Lung (tissue), 12 donors: Measurements from ENCODE around the gene RASGRP2. TPM values are rescaled to one million over a fixed set of nuclear protein-coding genes. Genes with fewer than 3 reads are reported as not detected.

ENCODE experiments used
- ATAC-seq: fragments of 200-7000 bp; cut with Tn5 transposase; one replicate; pipeline ENCODE4 v1.9.1; 2020; ENCODE audit warnings: moderate number of reproducible peaks; ENCODE audit not compliant: insufficient read depth, low FRiP score
- DNase-seq, 3 donors: peaks; one replicate each; pipeline ENCODE4 v3.0.0-alpha.2; 2013 to 2017
- H3K27ac ChIP-seq, 2 donors: one replicate each; pipeline ENCODE4 v1.5.1; 2013; ENCODE audit warnings: mild to moderate bottlenecking in 2 of 2, moderate library complexity in 2 of 2, control low read depth in 1 of 2, inconsistent platforms in 1 of 2, low read depth in 1 of 2, low read length in 1 of 2
- H3K27me3 ChIP-seq, 3 donors: one replicate each; pipeline ENCODE4 v1.5.1; 2013; ENCODE audit warnings: low read length in 2 of 3; ENCODE audit not compliant: control insufficient read depth in 3 of 3, insufficient read depth in 3 of 3
- H3K36me3 ChIP-seq, 4 donors: one replicate each; pipeline ENCODE4 v1.5.1; 2013; ENCODE audit warnings: low read length in 4 of 4, mild to moderate bottlenecking in 1 of 4, moderate library complexity in 1 of 4; ENCODE audit not compliant: control insufficient read depth in 4 of 4, insufficient read depth in 4 of 4
- H3K4me1 ChIP-seq, 5 donors: one replicate each; pipeline ENCODE4 v1.5.1; 2013; ENCODE audit warnings: low read length in 5 of 5, mild to moderate bottlenecking in 2 of 5, moderate library complexity in 1 of 5; ENCODE audit not compliant: control insufficient read depth in 5 of 5, insufficient read depth in 5 of 5
- H3K4me3 ChIP-seq: one replicate; pipeline ENCODE4 v1.5.1; 2013; ENCODE audit warnings: mild to moderate bottlenecking, control low read depth, moderate library complexity
- H3K9ac ChIP-seq, 2 donors: one replicate each; pipeline ENCODE4 v1.5.1; 2013; ENCODE audit warnings: low read length in 2 of 2, control low read depth in 1 of 2; ENCODE audit not compliant: insufficient read depth in 1 of 2
- H3K9me3 ChIP-seq, 4 donors: one replicate each; pipeline ENCODE4 v1.5.1; 2013; ENCODE audit warnings: low read length in 3 of 4, mild to moderate bottlenecking in 1 of 4, moderate library complexity in 1 of 4; ENCODE audit not compliant: control insufficient read depth in 4 of 4, insufficient read depth in 3 of 4
- WGBS, 2 donors: extraction: QIAGEN DNeasy Blood & Tissue Kit; methylation state at CpG; one replicate each; pipeline ENCODE4 v1.1.7; 2013; 5-methylcytosine and 5-hydroxymethylcytosine counted together
- polyA plus RNA-seq, 2 donors: library from polyadenylated mRNA; stranded (reverse); fragments of 200-250 nt; gene quantifications; one replicate each; pipeline ENCODE4 v1.2.1, GENCODE V29; 2013
- total RNA-seq, 2 donors: library from RNA; depleted of rRNA in 1 of 2; stranded (reverse); fragments of >200 nt in 1 of 2; gene quantifications; one replicate each; pipeline ENCODE4 v1.2.1, GENCODE V29; 2014 to 2021
- TF ChIP-seq, protein P1 (sequence below): IDR thresholded peaks from 2 replicates; pipeline ENCODE4 v1.5.1; 2012; ENCODE audit warnings: mild to moderate bottlenecking; ENCODE audit errors: control extremely low read depth, extremely low read depth
- donor health status: control.
- donor health status: control.
- donor health status: Bipolar disorder and iron deficiency.
- donor health status: healthy.
- donor health status: DM: yes; HTN: yes; CAD: no.

The RASGRP2 gene
- total and polyA plus RNA-seq, 4 donors = 20.0 to 46.4 (median 30.8) TPM

GRCh38 chr11:64722141-64723065 lies 21.5 kb downstream of the RASGRP2 start:
- peaks cover 0 to 4% (median 0%) of the 10 kb centered on the region in 5 donors for H3K4me1 ChIP-seq
- TF ChIP-seq, protein P1, sequence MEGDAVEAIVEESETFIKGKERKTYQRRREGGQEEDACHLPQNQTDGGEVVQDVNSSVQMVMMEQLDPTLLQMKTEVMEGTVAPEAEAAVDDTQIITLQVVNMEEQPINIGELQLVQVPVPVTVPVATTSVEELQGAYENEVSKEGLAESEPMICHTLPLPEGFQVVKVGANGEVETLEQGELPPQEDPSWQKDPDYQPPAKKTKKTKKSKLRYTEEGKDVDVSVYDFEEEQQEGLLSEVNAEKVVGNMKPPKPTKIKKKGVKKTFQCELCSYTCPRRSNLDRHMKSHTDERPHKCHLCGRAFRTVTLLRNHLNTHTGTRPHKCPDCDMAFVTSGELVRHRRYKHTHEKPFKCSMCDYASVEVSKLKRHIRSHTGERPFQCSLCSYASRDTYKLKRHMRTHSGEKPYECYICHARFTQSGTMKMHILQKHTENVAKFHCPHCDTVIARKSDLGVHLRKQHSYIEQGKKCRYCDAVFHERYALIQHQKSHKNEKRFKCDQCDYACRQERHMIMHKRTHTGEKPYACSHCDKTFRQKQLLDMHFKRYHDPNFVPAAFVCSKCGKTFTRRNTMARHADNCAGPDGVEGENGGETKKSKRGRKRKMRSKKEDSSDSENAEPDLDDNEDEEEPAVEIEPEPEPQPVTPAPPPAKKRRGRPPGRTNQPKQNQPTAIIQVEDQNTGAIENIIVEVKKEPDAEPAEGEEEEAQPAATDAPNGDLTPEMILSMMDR = no peak
- peaks cover under 1 to 58% (median 23%) of the 10 kb centered on the region in 3 donors for H3K27me3 ChIP-seq
- no peak overlapping the region for H3K27ac ChIP-seq
- no peak for ATAC-seq
- WGBS, 2 donors = 10% methylated on average over 25 to 36 of the region's 36 CpGs
- H3K9me3 ChIP-seq = no peaks in the 10 kb centered on the region
- no peak for DNase-seq
- no peaks in the 10 kb centered on the region for H3K36me3 ChIP-seq
- H3K9ac ChIP-seq = no peak overlapping the region
- no peak overlapping the region for H3K4me3 ChIP-seq

DNA sequence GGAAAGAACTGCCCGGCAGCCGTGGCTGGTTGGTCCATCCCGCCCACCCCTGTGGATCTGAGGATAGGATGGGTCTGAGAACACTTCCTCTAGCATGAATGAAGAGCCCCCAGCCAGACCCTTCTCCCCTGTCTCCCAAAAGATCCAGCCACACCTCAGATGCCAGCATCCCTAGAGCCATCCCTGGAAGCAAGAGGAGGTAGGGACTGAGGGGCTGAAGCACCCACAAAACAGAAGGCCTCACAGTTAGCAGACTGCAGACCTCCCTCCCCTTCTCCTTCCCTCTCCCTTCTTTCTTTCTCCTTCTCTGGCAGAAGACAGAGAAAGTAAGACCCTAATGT lies 22.6 kb downstream of the RASGRP2 start:
- no peak for DNase-seq
- Histone ChIP-seq H3K27ac (no peak overlapping the region), H3K9me3 (no peaks in the 10 kb centered on the region), H3K9ac (no peak overlapping the region), H3K4me3 (no peak overlapping the region), H3K4me1 (peaks cover 0 to 4% (median 0%) of the 10 kb centered on the region in 5 donors), H3K36me3 (no peaks in the 10 kb centered on the region), H3K27me3 (peaks cover 7 to 66% (median 32%) of the 10 kb centered on the region in 3 donors)
- TF ChIP-seq, protein P1 = no peak
- no peak for ATAC-seq
- 69 to 91% methylated on average over 3 of the region's 3 CpGs for WGBS, 2 donors

GRCh38 chr11:64720640-64721358 lies 23.1 kb downstream of the RASGRP2 start:
- ATAC-seq = no peak

More at GRCh38 chr11:64720640-64721358, 23.1 kb downstream of the RASGRP2 start:
- TF ChIP-seq, protein P1 = no peak
- Histone ChIP-seq H3K27ac (no peak overlapping the region), H3K27me3 (peaks cover 7 to 68% (median 36%) of the 10 kb centered on the region in 3 donors), H3K36me3 (no peaks in the 10 kb centered on the region), H3K9me3 (no peaks in the 10 kb centered on the region), H3K9ac (no peak overlapping the region), H3K4me1 (no peaks in the 10 kb centered on the region), H3K4me3 (no peak overlapping the region)
- 71 to 91% methylated on average over 12 of the region's 12 CpGs for WGBS, 2 donors
- DNase-seq = no peak
